Loucy (cell line): ENCODE measurements around the gene MGRN1.

Experiments used
- EZH2phosphoT487 ChIP-seq: fragments of 200-600 bp; IDR thresholded peaks from 2 replicates; pipeline ENCODE4 v1.6.1; 2018; ENCODE audit warnings: antibody characterized with exemption, mild to moderate bottlenecking, moderate library complexity, borderline replicate concordance
- TF ChIP-seq, protein P1 (sequence below): fragments of 200-600 bp; sonication (generic); conservative IDR thresholded peaks from 2 replicates; pipeline ENCODE4 v1.5.1; 2014; ENCODE audit warnings: mild to moderate bottlenecking, antibody characterized with exemption, low read length

DNA sequence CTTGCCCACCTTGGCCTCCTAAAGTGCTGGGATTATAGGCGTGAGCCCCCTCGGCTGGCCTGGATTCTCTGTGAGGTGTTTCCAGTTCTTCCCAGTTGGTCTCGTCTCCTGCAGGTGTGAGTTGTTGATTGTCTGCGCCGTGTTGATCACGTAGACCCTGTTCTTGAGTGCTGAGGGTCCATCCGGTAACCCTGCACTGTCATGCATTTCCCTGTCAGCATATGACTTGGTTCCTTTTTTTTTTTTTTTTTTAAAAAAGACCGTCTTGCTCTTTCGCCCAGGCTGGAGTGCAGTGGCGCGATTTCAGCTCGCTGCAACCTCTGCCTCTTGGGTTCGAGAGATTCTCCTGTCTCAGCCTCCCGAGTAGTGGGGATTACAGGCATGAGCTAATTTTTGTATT lies 17.3 kb downstream of the MGRN1 start:
- TF ChIP-seq, protein P1, sequence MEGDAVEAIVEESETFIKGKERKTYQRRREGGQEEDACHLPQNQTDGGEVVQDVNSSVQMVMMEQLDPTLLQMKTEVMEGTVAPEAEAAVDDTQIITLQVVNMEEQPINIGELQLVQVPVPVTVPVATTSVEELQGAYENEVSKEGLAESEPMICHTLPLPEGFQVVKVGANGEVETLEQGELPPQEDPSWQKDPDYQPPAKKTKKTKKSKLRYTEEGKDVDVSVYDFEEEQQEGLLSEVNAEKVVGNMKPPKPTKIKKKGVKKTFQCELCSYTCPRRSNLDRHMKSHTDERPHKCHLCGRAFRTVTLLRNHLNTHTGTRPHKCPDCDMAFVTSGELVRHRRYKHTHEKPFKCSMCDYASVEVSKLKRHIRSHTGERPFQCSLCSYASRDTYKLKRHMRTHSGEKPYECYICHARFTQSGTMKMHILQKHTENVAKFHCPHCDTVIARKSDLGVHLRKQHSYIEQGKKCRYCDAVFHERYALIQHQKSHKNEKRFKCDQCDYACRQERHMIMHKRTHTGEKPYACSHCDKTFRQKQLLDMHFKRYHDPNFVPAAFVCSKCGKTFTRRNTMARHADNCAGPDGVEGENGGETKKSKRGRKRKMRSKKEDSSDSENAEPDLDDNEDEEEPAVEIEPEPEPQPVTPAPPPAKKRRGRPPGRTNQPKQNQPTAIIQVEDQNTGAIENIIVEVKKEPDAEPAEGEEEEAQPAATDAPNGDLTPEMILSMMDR = no peak
- TF ChIP-seq EZH2phosphoT487 = no peak
